GM10266 (cell line): ENCODE data around the gene PEX16.

Experiments used
- DNase-seq: peaks from one replicate; pipeline ENCODE4 v3.0.0; 2012; ENCODE audit errors: extremely low spot score
- CTCF ChIP-seq: IDR thresholded peaks from 2 replicates; pipeline ENCODE4 v1.5.1; 2012; ENCODE audit warnings: mild to moderate bottlenecking, low read depth; ENCODE audit not compliant: control insufficient read depth, insufficient read depth; ENCODE audit errors: missing control alignments

PEX16 gene

GRCh38 chr11:45926536-45927331, 9.1 kb upstream of the PEX16 start:
- peak; percentile 10 for DNase-seq
- no peak for TF ChIP-seq CTCF

GRCh38 chr11:45926001-45926401, 8.3 kb upstream of the PEX16 start:
- peak; percentile 6 for DNase-seq
- TF ChIP-seq CTCF: no peak

- no peak for DNase-seq
- no peak for TF ChIP-seq CTCF
Observed at GRCh38 chr11:45925550-45925949, 7.9 kb upstream of the PEX16 start.

GRCh38 chr11:45924927-45925326, 7.2 kb upstream of the PEX16 start:
- peak; percentile 20 for DNase-seq

GRCh38 chr11:45924036-45924915, 6.6 kb upstream of the PEX16 start:
- TF ChIP-seq CTCF: no peak
- DNase-seq: peak; percentile 23

More at GRCh38 chr11:45924927-45925326, 7.2 kb upstream of the PEX16 start:
- TF ChIP-seq CTCF: no peak

- no peak for TF ChIP-seq CTCF
Observed at GRCh38 chr11:45922425-45923082, 4.9 kb upstream of the PEX16 start, which contains the start of gene LARGE2. TSS of gene LARGE2 (plus strand) at chr11:45922656. CDS start at chr11:45922883, 227 bp downstream.

More at GRCh38 chr11:45922425-45923082, 4.9 kb upstream of the PEX16 start, which contains the start of gene LARGE2:
- DNase-seq: peak; percentile 57
